ENCODE measurements around the gene TECR.
"Not testable (repeated sequence)": the region's sequence is repeated elsewhere in the genome, so short reads cannot be mapped to it uniquely, and the experiment has no call there.

TECR gene

DNA sequence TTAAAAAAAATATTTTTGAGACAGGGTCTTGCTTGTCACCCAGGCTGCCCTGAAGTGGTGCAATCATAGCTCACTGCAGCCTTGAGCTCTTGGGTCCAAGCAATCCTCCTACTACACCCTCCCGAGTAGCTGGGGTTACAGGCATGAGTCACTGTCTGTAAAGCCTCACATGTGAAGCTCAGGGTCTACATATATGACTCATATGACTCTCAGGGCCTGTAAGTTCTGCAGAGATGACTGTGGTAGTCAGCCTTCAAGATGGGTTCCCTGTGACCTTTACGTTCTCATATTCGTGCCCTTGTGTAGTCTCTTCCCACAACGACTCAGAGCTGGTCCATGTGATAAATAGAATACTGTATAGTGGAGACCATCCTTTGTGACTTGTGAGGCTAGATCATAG is 60.0 kb downstream of the TECR start:
- DNase-seq (ENCODE audit: low spot score) = not testable (repeated sequence)

GRCh38 chr19:14595558-14595957 is 66.2 kb downstream of the TECR start:
- no peak for DNase-seq (ENCODE audit: low spot score)

DNA sequence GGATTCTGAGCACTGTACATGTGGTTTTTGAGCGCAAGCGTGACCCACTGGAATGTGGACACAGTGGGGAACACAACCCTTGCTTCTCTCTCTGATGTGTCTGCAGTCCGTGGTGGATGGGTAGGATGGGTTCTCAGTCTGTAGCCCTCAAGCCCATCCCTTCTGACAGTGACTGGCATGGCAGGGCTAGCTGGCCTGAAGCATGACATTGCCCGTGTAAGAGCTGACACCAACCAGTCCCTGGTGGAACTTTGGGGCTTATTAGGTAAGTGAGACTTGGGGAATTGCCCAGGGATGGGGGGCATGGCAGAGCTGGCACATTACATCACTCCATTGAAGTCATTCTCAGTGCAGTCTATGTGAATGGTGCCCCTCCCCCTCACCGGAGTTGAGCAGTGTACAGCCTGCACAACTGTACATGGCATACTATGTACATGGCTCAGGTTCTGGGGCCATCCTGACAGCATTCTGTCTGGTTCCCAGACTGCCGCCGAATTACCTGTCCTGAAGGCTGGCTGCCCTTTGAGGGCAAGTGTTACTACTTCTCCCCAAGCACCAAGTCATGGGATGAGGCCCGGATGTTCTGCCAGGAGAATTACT is 70.3 kb downstream of the TECR start:
- no peak for DNase-seq (ENCODE audit: low spot score)

DNA sequence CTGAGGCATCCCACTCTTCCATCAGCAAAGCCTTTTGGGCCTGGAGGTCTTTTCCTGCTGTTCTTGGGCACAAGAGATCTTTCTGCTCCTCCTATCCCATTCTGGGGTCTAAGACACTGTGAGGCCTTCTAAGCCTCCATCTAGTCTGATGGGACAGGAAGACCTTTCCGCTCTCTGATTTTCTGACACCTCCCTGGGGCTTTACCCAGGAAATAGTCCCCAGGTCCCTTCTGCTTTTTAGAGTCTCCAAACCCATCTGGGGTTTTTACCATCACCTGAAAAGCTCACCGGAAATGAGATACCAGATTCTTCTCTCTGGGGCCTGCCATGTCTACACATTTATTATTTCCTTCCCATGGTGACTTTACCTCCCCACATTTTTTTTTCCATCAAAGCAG is 74.6 kb downstream of the TECR start:
- DNase-seq (ENCODE audit: low spot score) = no peak

- no peak for DNase-seq (ENCODE audit: low spot score)
These were observed 77.2 kb downstream of the TECR start for GRCh38 chr19:14606627-14607026.

DNA sequence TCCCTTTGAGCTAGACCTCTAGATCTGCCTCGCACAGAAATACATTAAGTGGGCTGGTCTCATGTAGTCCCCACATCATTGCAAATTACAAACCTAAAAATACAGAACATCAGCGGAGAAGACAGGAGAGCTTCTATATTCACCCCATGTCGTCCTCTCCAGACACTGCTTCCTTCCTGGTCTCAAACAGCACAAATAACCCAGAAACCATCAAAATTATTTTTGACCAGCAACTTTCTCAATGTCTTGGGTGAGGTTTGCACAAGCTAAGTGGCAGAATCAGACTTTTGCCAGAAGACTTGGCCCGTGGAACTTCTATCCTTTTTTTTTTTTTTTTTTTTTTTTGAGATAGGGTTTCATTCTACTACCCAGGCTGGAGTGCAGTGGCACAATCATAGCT is 81.7 kb downstream of the TECR start:
- no peak for DNase-seq (ENCODE audit: low spot score)

DNA sequence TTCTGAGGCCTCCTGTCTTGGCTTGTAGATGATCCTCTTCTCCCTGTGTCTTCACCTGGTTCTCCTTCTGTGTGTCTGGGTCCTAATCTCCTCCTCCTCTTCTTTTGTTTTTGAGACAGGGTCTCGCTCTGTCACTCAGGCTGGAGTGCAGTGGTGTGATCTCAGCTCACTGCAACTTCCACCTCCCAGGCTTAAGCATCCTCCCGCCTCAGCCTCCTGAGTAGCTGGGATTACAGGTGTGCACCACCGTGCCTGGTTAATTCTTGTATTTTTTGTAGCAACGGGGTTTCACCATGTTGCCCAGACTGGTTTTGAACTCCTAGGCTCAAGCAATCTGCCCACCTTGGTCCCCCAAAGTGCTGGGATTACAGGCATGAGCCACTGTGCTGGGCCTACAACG is 82.8 kb downstream of the TECR start:
- not testable (repeated sequence) for DNase-seq (ENCODE audit: low spot score)

GRCh38 chr19:14612657-14613056 is 83.3 kb downstream of the TECR start:
- DNase-seq (ENCODE audit: low spot score) = no peak

- DNase-seq (ENCODE audit: low spot score) = not testable (repeated sequence)
These were observed 84.2 kb downstream of the TECR start for GRCh38 chr19:14613399-14614098.

GRCh38 chr19:14614099-14614412 is 84.7 kb downstream of the TECR start:
- DNase-seq (ENCODE audit: low spot score) = no peak
